Neuronal stem cell (in vitro differentiated cells): Measurements from ENCODE around the gene PLA2G1B.

Experiments
- DNase-seq: peaks from one replicate; pipeline ENCODE4 v3.0.0-alpha.2; 2013; ENCODE audit warnings: low spot score
- H2AFZ ChIP-seq: one replicate; pipeline ENCODE4 v1.6.1; 2013; ENCODE audit warnings: mild to moderate bottlenecking, low read length, inconsistent platforms
- H2AK5ac ChIP-seq: 2 replicates; pipeline ENCODE4 v1.6.1; 2013; ENCODE audit warnings: low read depth, mild to moderate bottlenecking, inconsistent platforms, low read length, moderate library complexity, mixed read lengths
- H2BK120ac ChIP-seq: 2 replicates; pipeline ENCODE4 v1.6.1; 2013; ENCODE audit warnings: low read depth, mild to moderate bottlenecking, inconsistent platforms, low read length, moderate library complexity, mixed read lengths
- H2BK12ac ChIP-seq: one replicate; pipeline ENCODE4 v1.6.1; 2013; ENCODE audit warnings: low read length, inconsistent platforms
- H2BK15ac ChIP-seq: 2 replicates; pipeline ENCODE4 v1.6.1; 2013; ENCODE audit warnings: mild to moderate bottlenecking, low read length, inconsistent platforms, mixed read lengths
- H2BK5ac ChIP-seq: one replicate; pipeline ENCODE4 v1.6.1; 2013; ENCODE audit warnings: inconsistent platforms, mild to moderate bottlenecking, low read length, moderate library complexity
- H3K14ac ChIP-seq: one replicate; pipeline ENCODE4 v1.6.1; 2013; ENCODE audit warnings: low read length, inconsistent platforms
- H3K18ac ChIP-seq: 2 replicates; pipeline ENCODE4 v1.6.1; 2013; ENCODE audit warnings: low read length, inconsistent platforms
- H3K23ac ChIP-seq: 2 replicates; pipeline ENCODE4 v1.6.1; 2013; ENCODE audit warnings: low read depth, mild to moderate bottlenecking, mixed read lengths, low read length, inconsistent platforms; ENCODE audit not compliant: poor library complexity
- H3K27ac ChIP-seq: replicated peaks from 3 replicates; pipeline ENCODE4 v1.5.1; 2013; ENCODE audit warnings: low read length, inconsistent platforms
- H3K27me3 ChIP-seq, 3 experiments: 2 replicates each; pipeline ENCODE4 v1.6.1; 2013; ENCODE audit warnings: low read length in 3 of 3, mild to moderate bottlenecking in 2 of 3, inconsistent platforms in 1 of 3, low read depth in 1 of 3, mixed read lengths in 1 of 3, moderate library complexity in 1 of 3; ENCODE audit not compliant: control insufficient read depth in 3 of 3, insufficient read depth in 3 of 3
- H3K36me3 ChIP-seq, 2 donors: replicated peaks in 1 of 2; 2 replicates each; pipeline ENCODE4 v1.6.1; 2013; ENCODE audit warnings: low read length in 2 of 2; ENCODE audit not compliant: control insufficient read depth in 2 of 2, insufficient read depth in 2 of 2
- H3K4ac ChIP-seq: 2 replicates; pipeline ENCODE4 v1.6.1; 2013; ENCODE audit warnings: inconsistent platforms, mild to moderate bottlenecking, low read length, moderate library complexity
- H3K4me1 ChIP-seq, 2 donors: 1 replicate in 1 of 2; 2 replicates in 1 of 2; pipeline ENCODE4 v1.6.1; 2013; ENCODE audit warnings: low read length in 2 of 2, low read depth in 1 of 2; ENCODE audit not compliant: control insufficient read depth in 2 of 2, insufficient read depth in 1 of 2
- H3K4me2 ChIP-seq: one replicate; pipeline ENCODE4 v1.6.1; 2013; ENCODE audit warnings: mild to moderate bottlenecking, low read length, inconsistent platforms; ENCODE audit not compliant: insufficient read depth, poor library complexity, severe bottlenecking
- H3K4me3 ChIP-seq, 2 donors: 2 replicates each; pipeline ENCODE4 v1.5.1; 2013; ENCODE audit warnings: low read length in 2 of 2, mild to moderate bottlenecking in 2 of 2, inconsistent platforms in 1 of 2, moderate library complexity in 1 of 2
- H3K79me1 ChIP-seq: one replicate; pipeline ENCODE4 v1.6.1; 2013; ENCODE audit warnings: low read depth, mild to moderate bottlenecking, inconsistent platforms, low read length, moderate library complexity
- H3K9ac ChIP-seq: one replicate; pipeline ENCODE4 v1.6.1; 2013; ENCODE audit warnings: mild to moderate bottlenecking, low read depth, low read length, inconsistent platforms; ENCODE audit not compliant: poor library complexity
- H3K9me3 ChIP-seq, 2 donors: replicated peaks in 1 of 2; 2 replicates each; pipeline versions ENCODE3 to v1.6.1; 2013; ENCODE audit warnings: low read length in 2 of 2, mild to moderate bottlenecking in 2 of 2, inconsistent platforms in 1 of 2, low read depth in 1 of 2, mixed read lengths in 1 of 2, moderate library complexity in 1 of 2; ENCODE audit not compliant: control insufficient read depth in 2 of 2, insufficient read depth in 1 of 2
- H4K8ac ChIP-seq: one replicate; pipeline ENCODE4 v1.6.1; 2013; ENCODE audit warnings: low read depth, mild to moderate bottlenecking, inconsistent platforms, low read length, moderate library complexity
- H4K91ac ChIP-seq: one replicate; pipeline ENCODE4 v1.6.1; 2013; ENCODE audit warnings: low read length, low read depth, mild to moderate bottlenecking, inconsistent platforms; ENCODE audit not compliant: poor library complexity
- WGBS, 2 donors: extraction: QIAGEN DNeasy Blood & Tissue Kit; methylation state at CpG; one replicate each; pipeline ENCODE4 v1.1.7; 2013; ENCODE audit warnings: missing lambda C conversion rate in 2 of 2, mixed read lengths in 1 of 2; ENCODE audit not compliant: insufficient read length in 2 of 2, insufficient replicate concordance in 1 of 2; ENCODE audit errors: extremely low coverage in 2 of 2; 5-methylcytosine and 5-hydroxymethylcytosine counted together

Gene PLA2G1B

GRCh38 chr12:120292661-120293531, 34.7 kb downstream of the PLA2G1B start, which contains the start of gene RNU4-1:
RNU4-1 (minus strand) TSS chr12:120293237.
- Histone ChIP-seq H3K36me3 (no peaks in the 10 kb centered on the region), H3K4me2 (peak within 1 kb of the TSS; percentile 74), H3K9me3 (no peaks in the 10 kb centered on the region), H2BK120ac (no peak within 1 kb of the TSS), H3K27ac (peak within 1 kb of the TSS; percentile 93), H3K4me1 (peaks cover 1 to 5% of the 10 kb centered on the region in 2 donors), H2BK15ac (peak within 1 kb of the TSS; percentile 3), H4K91ac (no peak within 1 kb of the TSS), H2BK12ac (no peak within 1 kb of the TSS), H3K27me3 (no peaks in the 10 kb centered on the region), H3K4me3 (peak within 1 kb of the TSS; percentile 45 to 82), H3K9ac (peak within 1 kb of the TSS; percentile 78), H3K18ac (peak within 1 kb of the TSS; percentile 82), H2AFZ (peak within 1 kb of the TSS; percentile 62), H2BK5ac (peak within 1 kb of the TSS; percentile 100), H4K8ac (no peak within 1 kb of the TSS), H3K14ac (no peak within 1 kb of the TSS), H2AK5ac (no peak within 1 kb of the TSS), H3K23ac (peak within 1 kb of the TSS; percentile 99), H3K4ac (no peak within 1 kb of the TSS), H3K79me1 (no peaks in the 10 kb centered on the region)
- DNase-seq = peak; percentile 78
- no CpG with 5 or more reads among the region's 29 CpGs for WGBS, 2 donors

GRCh38 chr12:120292411-120292660, 35.2 kb downstream of the PLA2G1B start:
- Histone ChIP-seq H2AK5ac (no peak overlapping the region), H3K14ac (no peak overlapping the region), H3K27ac (peak overlapping the region; percentile 93), H3K36me3 (no peaks in the 10 kb centered on the region), H3K9ac (peak overlapping the region; percentile 78), H3K79me1 (no peaks in the 10 kb centered on the region), H3K23ac (no peak overlapping the region), H3K4ac (no peak overlapping the region), H4K8ac (no peak overlapping the region), H2AFZ (peak overlapping the region; percentile 60), H3K27me3 (no peaks in the 10 kb centered on the region), H4K91ac (no peak overlapping the region), H2BK12ac (no peak overlapping the region), H2BK5ac (peak overlapping the region; percentile 100), H2BK120ac (no peak overlapping the region), H3K4me3 (peak overlapping the region; percentile 45 to 82), H3K4me1 (peaks cover 1 to 5% of the 10 kb centered on the region in 2 donors), H3K4me2 (peak overlapping the region; percentile 74), H3K18ac (peak overlapping the region; percentile 82), H2BK15ac (peak overlapping the region; percentile 3), H3K9me3 (no peaks in the 10 kb centered on the region)
- WGBS, 2 donors = no CpG with 5 or more reads among the region's 17 CpGs
- no peak for DNase-seq

- H3K9ac ChIP-seq = no peak overlapping the region
- no peak for DNase-seq
- peak overlapping the region; percentile 40 for H3K4me2 ChIP-seq
- no peak overlapping the region for H3K14ac ChIP-seq
- no peak overlapping the region for H2BK120ac ChIP-seq
- H3K23ac ChIP-seq = no peak overlapping the region
- no peaks in the 10 kb centered on the region for H3K36me3 ChIP-seq
- no peaks in the 10 kb centered on the region for H3K27me3 ChIP-seq
- H2BK12ac ChIP-seq = no peak overlapping the region
- no peaks in the 10 kb centered on the region for H3K79me1 ChIP-seq
- H2BK15ac ChIP-seq = no peak overlapping the region
- peak overlapping the region; percentile 42 for H2AFZ ChIP-seq
- peak overlapping the region; percentile 15 for H2AK5ac ChIP-seq
- H3K4me1 ChIP-seq = peaks cover 4 to 5% of the 10 kb centered on the region in 2 donors
- H3K4ac ChIP-seq = no peak overlapping the region
- no peak overlapping the region for H3K4me3 ChIP-seq
- WGBS, 2 donors = no CpG with 5 or more reads among the region's 22 CpGs
- peak overlapping the region; percentile 68 for H3K18ac ChIP-seq
- no peak overlapping the region for H2BK5ac ChIP-seq
- peak overlapping the region; percentile 61 for H3K27ac ChIP-seq
- H4K8ac ChIP-seq = no peak overlapping the region
- H4K91ac ChIP-seq = no peak overlapping the region
- H3K9me3 ChIP-seq = no peaks in the 10 kb centered on the region
These were observed 36.8 kb downstream of the PLA2G1B start for GRCh38 chr12:120290609-120291305.

- Histone ChIP-seq H3K18ac (no peak overlapping the region), H3K79me1 (no peaks in the 10 kb centered on the region), H4K91ac (no peak overlapping the region), H2AK5ac (no peak overlapping the region), H3K4ac (no peak overlapping the region), H3K27ac (no peak overlapping the region), H3K4me3 (no peak overlapping the region), H2BK120ac (no peak overlapping the region), H3K4me1 (peaks cover 2 to 5% of the 10 kb centered on the region in 2 donors), H2BK5ac (no peak overlapping the region), H3K23ac (no peak overlapping the region), H3K14ac (no peak overlapping the region), H3K36me3 (no peaks in the 10 kb centered on the region), H2BK15ac (no peak overlapping the region), H4K8ac (no peak overlapping the region), H2AFZ (no peak overlapping the region), H3K4me2 (no peak overlapping the region), H3K27me3 (no peaks in the 10 kb centered on the region), H2BK12ac (no peak overlapping the region), H3K9ac (no peak overlapping the region), H3K9me3 (no peaks in the 10 kb centered on the region)
- WGBS, 2 donors = no CpG with 5 or more reads among the region's 12 CpGs
- no peak for DNase-seq
These were observed 40.1 kb downstream of the PLA2G1B start for GRCh38 chr12:120287491-120287890.
